GM13977 (cell line): ENCODE results near the gene KIF1A.

Experiments used
- DNase-seq: peaks from one replicate; pipeline ENCODE4 v3.0.0; 2012; ENCODE audit warnings: low spot score
- CTCF ChIP-seq: IDR thresholded peaks from 2 replicates; pipeline ENCODE4 v1.5.1; 2012; ENCODE audit warnings: mild to moderate bottlenecking, control low read depth; ENCODE audit not compliant: insufficient read depth; ENCODE audit errors: extremely low read depth, missing control alignments
- in situ Hi-C: fragments of 300-500 bp; cut with MboI; formaldehyde crosslinking; loops from one replicate; pipeline ENCODE4 v1.12.0; 2022; ENCODE audit warnings: low sequenced_read_pairs, low pct_unique_long_range_greater_than_20kb, mixed read lengths, inconsistent platforms; ENCODE audit not compliant: unreplicated experiment

The KIF1A gene

DNA sequence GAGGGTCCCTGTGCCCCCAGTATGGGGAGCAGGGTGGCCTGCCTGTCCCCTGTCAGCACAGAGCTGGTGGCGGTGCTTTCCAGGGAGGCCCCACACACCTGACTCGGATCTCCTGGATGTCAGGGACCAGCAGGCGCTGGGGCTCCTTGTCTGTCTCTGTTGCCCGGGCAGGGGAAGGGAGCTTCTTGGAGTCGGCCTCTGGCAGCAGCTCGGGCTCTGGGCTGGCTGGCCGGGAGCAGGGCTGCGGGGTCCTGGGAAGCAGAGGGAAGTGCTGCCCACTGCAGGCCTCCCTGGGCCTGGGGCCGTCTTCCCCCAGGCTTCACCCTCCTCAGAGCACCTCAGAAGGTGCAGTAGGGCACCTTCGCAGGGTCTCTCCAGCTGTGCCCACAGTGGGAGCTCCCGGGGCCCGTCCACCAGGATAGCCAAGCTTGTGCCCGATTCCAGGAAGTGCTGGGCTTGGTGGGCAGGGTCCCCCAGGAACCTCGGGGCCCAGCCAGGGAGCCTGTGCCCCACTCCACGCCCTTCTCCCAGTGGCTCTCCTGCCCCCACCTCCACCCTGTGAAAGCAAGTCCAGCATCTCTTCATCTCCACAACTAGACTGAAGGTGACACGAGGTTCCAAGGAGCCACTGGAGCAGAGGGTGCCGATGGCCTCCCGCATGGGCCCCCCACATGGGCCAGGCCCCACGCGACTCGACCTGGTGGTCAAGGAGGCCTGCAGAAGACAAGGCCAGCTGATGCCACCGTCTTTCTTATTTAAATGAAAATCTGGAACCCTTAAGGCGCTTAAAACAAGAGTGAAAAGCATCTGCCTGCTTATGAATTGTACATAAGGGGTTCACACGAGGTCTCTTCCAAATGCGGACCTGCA lies 100.1 kb downstream of the KIF1A start:
- in situ Hi-C loops: no loop called here
- no peak for TF ChIP-seq CTCF
- DNase-seq: no peak

DNA sequence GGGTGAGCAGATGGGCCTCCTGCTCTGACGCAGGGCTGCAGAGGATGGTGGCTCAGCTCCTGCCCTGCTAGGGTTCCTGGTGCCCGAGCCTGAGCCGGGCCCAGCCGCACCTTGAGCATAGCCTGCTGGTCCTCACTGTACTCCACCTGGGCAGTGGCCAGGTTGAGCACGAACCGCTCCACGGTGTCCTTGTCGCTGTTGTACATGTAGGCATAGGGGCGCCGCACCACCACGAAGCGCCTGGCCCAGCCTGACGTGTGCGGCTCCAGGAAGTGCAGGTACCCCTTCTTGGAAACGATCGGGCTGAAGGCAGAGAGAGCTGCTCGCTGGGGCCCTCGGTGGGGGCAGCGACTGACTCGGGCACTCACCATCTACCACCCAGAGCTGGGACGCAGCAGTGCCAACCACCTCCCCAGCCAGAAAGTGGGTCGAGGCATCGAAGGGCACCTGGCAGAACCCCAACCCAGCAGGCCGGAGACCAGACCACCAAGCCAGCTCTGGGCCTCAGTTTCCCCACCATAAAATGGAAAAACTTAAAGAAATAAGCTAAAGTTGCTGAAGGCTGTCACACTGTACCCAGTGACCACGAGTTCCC lies 101.0 kb downstream of the KIF1A start:
- DNase-seq: no peak
- in situ Hi-C loops: no loop called here
- TF ChIP-seq CTCF: no peak

DNA sequence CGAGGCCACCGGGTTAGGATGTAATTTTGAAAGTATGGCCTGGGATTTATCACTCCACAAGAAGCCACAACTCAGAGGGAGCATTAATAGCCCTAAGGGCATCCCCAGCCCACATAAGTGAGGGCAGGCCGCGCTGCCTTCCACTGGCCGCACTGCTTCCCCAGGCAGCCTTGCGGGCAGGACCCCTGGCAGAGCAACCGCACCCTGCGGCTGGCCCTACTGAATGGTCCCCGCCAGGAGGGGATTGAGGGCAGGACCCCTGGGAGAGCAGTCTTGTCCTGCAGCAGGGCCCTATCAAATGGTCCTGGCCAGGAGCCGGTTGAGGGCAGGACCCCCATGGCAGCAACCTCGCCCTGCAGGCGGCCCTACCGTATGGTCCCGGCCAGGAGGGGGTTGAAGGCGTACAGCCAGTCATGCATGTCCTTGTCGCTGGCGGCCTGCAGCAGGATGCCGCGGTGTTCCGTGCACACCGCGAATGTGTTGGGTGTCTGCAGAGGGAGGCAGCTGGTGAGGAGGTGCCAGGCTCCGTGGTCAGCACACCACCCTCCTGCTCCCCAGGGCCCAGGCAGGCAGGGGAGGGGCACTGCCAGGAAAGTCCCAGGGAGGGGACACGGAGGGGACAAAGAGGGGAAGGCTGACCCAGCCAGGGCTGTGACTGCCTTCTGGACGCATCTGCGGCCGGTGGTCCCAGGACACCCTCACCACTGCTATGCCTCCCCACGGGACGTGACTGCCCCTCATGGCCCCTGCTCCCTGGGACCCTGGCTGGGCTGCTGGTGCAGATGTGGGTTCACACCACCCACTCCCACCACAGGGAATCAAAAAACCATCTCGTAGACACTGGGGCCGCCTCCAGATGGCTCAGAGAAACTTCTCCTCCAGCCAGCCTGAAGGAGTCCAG lies 102.1 kb downstream of the KIF1A start:
- no peak for DNase-seq
- in situ Hi-C loops: no loop called here
- TF ChIP-seq CTCF: no peak

DNA sequence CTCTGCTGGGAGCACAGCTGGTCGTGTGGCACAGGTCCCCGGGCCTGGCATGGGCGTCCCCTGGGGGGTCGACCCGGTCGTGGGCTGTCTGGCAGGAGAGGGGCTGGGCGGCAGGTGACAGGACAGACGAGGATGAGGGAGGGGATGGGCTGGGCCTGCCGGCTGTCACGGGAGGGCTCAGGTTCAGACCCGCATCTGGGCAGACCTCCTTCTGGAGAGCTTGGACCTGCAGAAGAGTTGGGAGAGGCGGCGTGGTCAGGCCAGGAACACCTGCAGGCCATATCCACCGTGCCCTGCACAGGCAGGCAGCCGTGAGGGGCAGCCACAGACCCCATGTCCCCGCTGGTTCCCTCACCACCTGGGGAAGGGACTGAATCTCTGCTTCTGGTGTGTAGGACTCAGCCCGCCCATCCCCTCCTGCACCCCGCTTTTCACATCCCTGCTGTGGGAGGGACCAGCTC lies 102.8 kb downstream of the KIF1A start:
- in situ Hi-C loops: no loop called here
- no peak for TF ChIP-seq CTCF
- DNase-seq: no peak

- in situ Hi-C loops: no loop called here
- DNase-seq: no peak
- TF ChIP-seq CTCF: no peak
These were observed 103.8 kb downstream of the KIF1A start for GRCh38 chr2:240716130-240716798.
